GM12878 (cell line): ENCODE data around the gene JAKMIP1. TPM values are rescaled to one million over a fixed set of nuclear protein-coding genes. Genes with fewer than 3 reads are reported as not detected.

ENCODE experiments used
- ATAC-seq: fragments of 200-7000 bp; cut with Tn5 transposase; 3 replicates; pipeline ENCODE4 v1.9.1; 2020; ENCODE audit warnings: mild to moderate bottlenecking, moderate library complexity
- BruUV-seq: library from RNA; stranded (reverse); fragments of 400-500 nt; replicated peaks from 2 replicates; lab custom pipeline; 2021; lab: Mats Ljungman, UMichigan
- CTCF ChIA-PET: fragments of 300-600 bp; sonication (Branson Sonifier 250); formaldehyde crosslinking; extraction: SDS; loops from one replicate; lab custom pipeline; 2021; ENCODE audit warnings: inconsistent platforms; lab: Yijun Ruan, JAX
- POLR2A ChIA-PET: fragments of 350-600 bp; formaldehyde crosslinking; extraction: SDS; loops from one replicate; lab custom pipeline; 2021; ENCODE audit warnings: inconsistent platforms; lab: Charles Lee
- RAD21 ChIA-PET: fragments of 300-600 bp; sonication (Branson Sonifier 250); formaldehyde crosslinking; loops from one replicate; lab custom pipeline; 2023; ENCODE audit warnings: antibody characterized with exemption; ENCODE audit not compliant: unreplicated experiment; lab: Charles Lee
- SMC1A ChIA-PET: fragments of 300-600 bp; sonication (Branson Sonifier 250); formaldehyde crosslinking; loops from one replicate; lab custom pipeline; 2023; ENCODE audit not compliant: unreplicated experiment, uncharacterized antibody; lab: Charles Lee
- DNase-seq: peaks from one replicate; pipeline ENCODE4 v3.0.0-alpha.2; 2011; ENCODE audit warnings: low read depth, low spot score
- FAIRE-seq: peaks from 3 replicates; lab custom pipeline; 2011; peaks lifted over from hg19 to GRCh38; lab: Jason Lieb, UNC
- H2AFZ ChIP-seq: 2 replicates; pipeline ENCODE4 v1.6.0; 2011; ENCODE audit warnings: low read depth, low read length, control low read depth; ENCODE audit not compliant: control insufficient read depth
- H3K27ac ChIP-seq: 2 replicates; pipeline ENCODE4 v1.5.1; 2011; ENCODE audit warnings: control low read depth; ENCODE audit not compliant: control insufficient read depth, insufficient read depth
- H3K27me3 ChIP-seq, 2 experiments: replicated peaks in 1 of 2; 2 replicates each; pipeline versions ENCODE4 v1.6.0 to v1.6.1; 2011; ENCODE audit warnings: low read length in 1 of 2; ENCODE audit not compliant: control insufficient read depth in 2 of 2, insufficient read depth in 2 of 2
- H3K36me3 ChIP-seq, 2 experiments: 2 replicates each; pipeline ENCODE4 v1.5.1; 2011; ENCODE audit warnings: low read length in 1 of 2; ENCODE audit not compliant: control insufficient read depth in 2 of 2, insufficient read depth in 2 of 2
- H3K4me1 ChIP-seq: 2 replicates; pipeline ENCODE4 v1.6.1; 2011; ENCODE audit warnings: mild to moderate bottlenecking, low read length, moderate library complexity, mixed read lengths; ENCODE audit not compliant: control insufficient read depth, insufficient read depth
- H3K4me2 ChIP-seq: 2 replicates; pipeline ENCODE4 v1.6.0; 2011; ENCODE audit warnings: control low read depth; ENCODE audit not compliant: control insufficient read depth, insufficient read depth
- H3K4me3 ChIP-seq: fragments of 200-600 bp; sonication (generic); 2 replicates; pipeline ENCODE4 v1.5.1; 2016
- H3K79me2 ChIP-seq: 2 replicates; pipeline ENCODE4 v1.6.0; 2011; ENCODE audit warnings: low read length; ENCODE audit not compliant: control insufficient read depth, insufficient read depth
- H3K9ac ChIP-seq: 2 replicates; pipeline ENCODE4 v1.8.0; 2011; ENCODE audit warnings: low read length, control low read depth, mixed read lengths; ENCODE audit not compliant: control insufficient read depth, insufficient read depth
- H3K9me3 ChIP-seq: replicated peaks from 3 replicates; pipeline ENCODE4 v1.5.1; 2011; ENCODE audit warnings: mild to moderate bottlenecking, low read length; ENCODE audit not compliant: control insufficient read depth, insufficient read depth
- H4K20me1 ChIP-seq: 2 replicates; pipeline ENCODE4 v1.6.0; 2011; ENCODE audit not compliant: control insufficient read depth, insufficient read depth
- BCL11A ChIP-seq: IDR thresholded peaks from 2 replicates; pipeline ENCODE4 v1.6.1; 2011; ENCODE audit warnings: low read depth, low read length
- BMI1 ChIP-seq: fragments of 450-650 bp; IDR thresholded peaks from 2 replicates; pipeline ENCODE4 v1.6.1; 2016; ENCODE audit warnings: mild to moderate bottlenecking, moderate library complexity, borderline replicate concordance
- DPF2 ChIP-seq: fragments of 450-650 bp; IDR thresholded peaks from 2 replicates; pipeline ENCODE4 v1.6.1; 2017; ENCODE audit warnings: mild to moderate bottlenecking
- HDAC2 ChIP-seq: fragments of 200-600 bp; sonication (generic); IDR thresholded peaks from 2 replicates; pipeline ENCODE4 v1.6.1; 2017
- HSF1 ChIP-seq: fragments of 150-350 bp; IDR thresholded peaks from 2 replicates; pipeline ENCODE4 v1.6.1; 2014; ENCODE audit warnings: mild to moderate bottlenecking, low read depth, low read length
- KLF5 ChIP-seq: fragments of 450-650 bp; IDR thresholded peaks from 2 replicates; pipeline ENCODE4 v1.6.1; 2014; ENCODE audit warnings: mild to moderate bottlenecking; ENCODE audit not compliant: partially characterized antibody
- NFIC ChIP-seq: IDR thresholded peaks from 2 replicates; pipeline ENCODE4 v1.6.1; 2012; ENCODE audit warnings: low read depth, mild to moderate bottlenecking, inconsistent platforms, low read length, moderate library complexity
- POU2F2 ChIP-seq: IDR thresholded peaks from 3 replicates; pipeline ENCODE4 v1.6.1; 2011; ENCODE audit warnings: low read depth, mild to moderate bottlenecking, low read length, borderline replicate concordance
- STAT1 ChIP-seq: fragments of 450-650 bp; conservative IDR thresholded peaks from 2 replicates; pipeline ENCODE4 v1.6.1; 2014; ENCODE audit warnings: antibody characterized with exemption, mild to moderate bottlenecking
- TCF3 ChIP-seq: IDR thresholded peaks from 2 replicates; pipeline ENCODE4 v1.6.1; 2012; ENCODE audit warnings: low read depth, mild to moderate bottlenecking, low read length, borderline replicate concordance; ENCODE audit not compliant: insufficient read depth
- USF1 ChIP-seq: IDR thresholded peaks from 2 replicates; pipeline ENCODE4 v1.6.1; 2011; ENCODE audit warnings: borderline replicate concordance, low read depth, mild to moderate bottlenecking, moderate library complexity, mixed read lengths, low read length; ENCODE audit not compliant: insufficient read depth; ENCODE audit errors: extremely low read length
- WRNIP1 ChIP-seq: IDR thresholded peaks from 2 replicates; pipeline ENCODE4 v1.6.1; 2011; ENCODE audit warnings: low read depth, low read length, improper control_type of control experiment, borderline replicate concordance
- ZBED1 ChIP-seq: IDR thresholded peaks from 2 replicates; pipeline ENCODE4 v1.6.1; 2016; ENCODE audit warnings: borderline replicate concordance
- ZNF217 ChIP-seq: fragments of 450-650 bp; IDR thresholded peaks from 2 replicates; pipeline ENCODE4 v1.6.1; 2017; ENCODE audit warnings: antibody characterized with exemption, mild to moderate bottlenecking
- ZNF687 ChIP-seq: fragments of 450-650 bp; IDR thresholded peaks from 2 replicates; pipeline ENCODE4 v1.6.1; 2017; ENCODE audit warnings: mild to moderate bottlenecking, moderate library complexity
- WGBS: methylation state at CpG from one replicate; pipeline ENCODE4 v1.1.6; 2016; ENCODE audit warnings: low lambda C conversion rate; ENCODE audit not compliant: insufficient replicate concordance, insufficient coverage; ENCODE audit errors: missing lambda C conversion rate; 5-methylcytosine and 5-hydroxymethylcytosine counted together
- in situ Hi-C: fragments of 300-500 bp; cut with MboI; formaldehyde crosslinking; loops from 9 replicates; pipeline ENCODE4 v1.14.3; 2018; ENCODE audit warnings: mixed read lengths
- intact Hi-C: fragments of 100-400 bp; cut with micrococcal nuclease; formaldehyde crosslinking; loops from one replicate; pipeline ENCODE4 v1.14.2; 2022; ENCODE audit not compliant: unreplicated experiment
- polyA plus RNA-seq, 11 experiments: library from polyadenylated mRNA; depleted of rRNA in 4 of 11; unstranded in 6 of 11; stranded (reverse) in 5 of 11; fragments of >200 nt; fragmentation: Nextera tagmentation in 4 of 11; fragmentation: Illumina TruSeq in 1 of 11; extraction: Ambion mirVana in 4 of 11; extraction: Trizol in 1 of 11; gene quantifications; 1 replicate in 1 of 11; 2 replicates in 10 of 11; pipeline versions ENCODE4 v1.2.1 to v1.2.3, GENCODE V29; 2011 to 2016; ENCODE audit warnings: inconsistent platforms in 2 of 11, missing spikeins in 2 of 11, low read depth in 1 of 11
- total RNA-seq, 4 experiments: library from RNA; depleted of rRNA in 3 of 4; stranded (reverse); fragments of >200 nt in 3 of 4; fragmentation: Illumina TruSeq in 1 of 4; extraction: Trizol in 1 of 4; gene quantifications; 2 replicates each; pipeline versions ENCODE4 v1.2.1 to v1.2.3, GENCODE V29; 2013 to 2021

Gene JAKMIP1
- total and polyA plus RNA-seq, 10 of the 15 experiments (the other 5 are each of a cell fraction or from before 2014, with no cell fraction given): 0.52 to 16.7 (median 12.3) TPM

GRCh38 chr4:6183740-6184139, 16.6 kb downstream of the JAKMIP1 start:
- Histone ChIP-seq H4K20me1 (no peaks in the 10 kb centered on the region), H3K9ac (peak overlapping the region; percentile 72), H3K9me3 (peaks cover 2% of the 10 kb centered on the region; the same call in 2 of the 3 replicates), H3K27ac (peak overlapping the region; percentile 94), H3K27me3 (no peaks in the 10 kb centered on the region), H3K79me2 (peaks cover 11% of the 10 kb centered on the region; the same call in 1 of the 2 replicates), H3K4me2 (peak overlapping the region; percentile 78), H3K36me3 (peaks cover 0 to 2% of the 10 kb centered on the region in 2 experiments; a peak in 2 of 4 replicates), H3K4me3 (no peak overlapping the region), H2AFZ (no peak overlapping the region), H3K4me1 (peaks cover 72% of the 10 kb centered on the region)
- FAIRE-seq (peak; percentile 88), DNase-seq (peak; percentile 95), ATAC-seq (peak; percentile 62)
- ChIA-PET POLR2A (interaction anchor here (1.0 to 5.7 kb wide), 4 partner anchors 11 to 30 kb away, joined by 4 to 51 read pairs (median 6); partner anchors contain the start of gene JAKMIP1), CTCF (interaction anchor here (0.8 to 1.2 kb wide), 3 partner anchors 15 to 49 kb away, joined by 4 read pairs; no protein-coding TSS in a partner anchor), SMC1A (interaction anchor here (0.6 to 11.4 kb wide), 4 partner anchors 9 to 960 kb away, joined by 3 to 161 read pairs (median 4); partner anchors contain the start of gene JAKMIP1), RAD21 (interaction anchor here (1.0 to 4.7 kb wide), 4 partner anchors 7 to 34 kb away, joined by 3 to 39 read pairs (median 12); partner anchors contain the start of gene JAKMIP1)
- 1% methylated on average over 4 of the region's 4 CpGs for WGBS
- no TSS peak for BruUV-seq
- intact Hi-C loops: loop anchor here (10.0 kb wide), 1 partner anchor 469 kb away; the partner anchor contains the start of gene EVC
- in situ Hi-C loops: no loop called here
- no peak for TF ChIP-seq HSF1
- peak; percentile 62; the same call in 1 of the 2 replicates for TF ChIP-seq ZBED1
- no peak for TF ChIP-seq WRNIP1
- TF ChIP-seq BCL11A: peak; percentile 89
- peak; percentile 92 for TF ChIP-seq NFIC
- no peak for TF ChIP-seq KLF5
- peak; percentile 51; the same call in 1 of the 2 replicates for TF ChIP-seq ZNF217
- no peak for TF ChIP-seq USF1
- TF ChIP-seq HDAC2: no peak
- peak; percentile 84 for TF ChIP-seq DPF2
- peak; percentile 60; the same call in 1 of the 2 replicates for TF ChIP-seq BMI1
- TF ChIP-seq STAT1: no peak
- TF ChIP-seq ZNF687: no peak
- peak; percentile 88 for TF ChIP-seq TCF3
- TF ChIP-seq POU2F2: peak; percentile 100
